ENCODE data around the gene NOP14. TPM values are rescaled to one million over a fixed set of nuclear protein-coding genes. Genes with fewer than 3 reads are reported as not detected.
"Not testable (repeated sequence)": the region's sequence is repeated elsewhere in the genome, so short reads cannot be mapped to it uniquely, and the experiment has no call there.

The NOP14 gene
- total RNA-seq, 4 donors from 2014 or later = 20.3 to 47.6 (median 24.8) TPM

DNA sequence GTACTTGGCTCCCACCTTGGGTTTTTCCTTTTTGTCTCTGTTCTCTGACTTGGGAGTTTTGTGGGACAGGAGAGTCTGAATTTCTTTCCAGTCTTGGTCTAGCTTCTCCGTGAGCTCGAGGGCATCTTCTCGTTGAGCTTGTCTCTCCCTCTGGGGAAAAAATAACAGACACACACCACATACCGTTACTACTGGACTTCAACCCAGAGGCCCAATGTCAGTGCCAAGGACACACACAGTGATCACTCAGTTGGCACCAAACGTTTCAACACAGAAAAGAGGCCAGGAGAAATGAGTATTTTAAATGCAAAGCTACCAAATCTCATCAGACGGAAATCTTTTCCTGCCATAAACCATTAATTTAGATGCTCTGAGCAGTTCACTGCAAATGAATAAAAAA lies 9.7 kb downstream of the NOP14 start:
- no peak for ATAC-seq (ENCODE audit: low FRiP score)
- DNase-seq (ENCODE audit: low spot score) = no peak
- TF ChIP-seq, protein P1, sequence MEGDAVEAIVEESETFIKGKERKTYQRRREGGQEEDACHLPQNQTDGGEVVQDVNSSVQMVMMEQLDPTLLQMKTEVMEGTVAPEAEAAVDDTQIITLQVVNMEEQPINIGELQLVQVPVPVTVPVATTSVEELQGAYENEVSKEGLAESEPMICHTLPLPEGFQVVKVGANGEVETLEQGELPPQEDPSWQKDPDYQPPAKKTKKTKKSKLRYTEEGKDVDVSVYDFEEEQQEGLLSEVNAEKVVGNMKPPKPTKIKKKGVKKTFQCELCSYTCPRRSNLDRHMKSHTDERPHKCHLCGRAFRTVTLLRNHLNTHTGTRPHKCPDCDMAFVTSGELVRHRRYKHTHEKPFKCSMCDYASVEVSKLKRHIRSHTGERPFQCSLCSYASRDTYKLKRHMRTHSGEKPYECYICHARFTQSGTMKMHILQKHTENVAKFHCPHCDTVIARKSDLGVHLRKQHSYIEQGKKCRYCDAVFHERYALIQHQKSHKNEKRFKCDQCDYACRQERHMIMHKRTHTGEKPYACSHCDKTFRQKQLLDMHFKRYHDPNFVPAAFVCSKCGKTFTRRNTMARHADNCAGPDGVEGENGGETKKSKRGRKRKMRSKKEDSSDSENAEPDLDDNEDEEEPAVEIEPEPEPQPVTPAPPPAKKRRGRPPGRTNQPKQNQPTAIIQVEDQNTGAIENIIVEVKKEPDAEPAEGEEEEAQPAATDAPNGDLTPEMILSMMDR (IDR thresholded peaks at IDR 0.05) = no peak

DNA sequence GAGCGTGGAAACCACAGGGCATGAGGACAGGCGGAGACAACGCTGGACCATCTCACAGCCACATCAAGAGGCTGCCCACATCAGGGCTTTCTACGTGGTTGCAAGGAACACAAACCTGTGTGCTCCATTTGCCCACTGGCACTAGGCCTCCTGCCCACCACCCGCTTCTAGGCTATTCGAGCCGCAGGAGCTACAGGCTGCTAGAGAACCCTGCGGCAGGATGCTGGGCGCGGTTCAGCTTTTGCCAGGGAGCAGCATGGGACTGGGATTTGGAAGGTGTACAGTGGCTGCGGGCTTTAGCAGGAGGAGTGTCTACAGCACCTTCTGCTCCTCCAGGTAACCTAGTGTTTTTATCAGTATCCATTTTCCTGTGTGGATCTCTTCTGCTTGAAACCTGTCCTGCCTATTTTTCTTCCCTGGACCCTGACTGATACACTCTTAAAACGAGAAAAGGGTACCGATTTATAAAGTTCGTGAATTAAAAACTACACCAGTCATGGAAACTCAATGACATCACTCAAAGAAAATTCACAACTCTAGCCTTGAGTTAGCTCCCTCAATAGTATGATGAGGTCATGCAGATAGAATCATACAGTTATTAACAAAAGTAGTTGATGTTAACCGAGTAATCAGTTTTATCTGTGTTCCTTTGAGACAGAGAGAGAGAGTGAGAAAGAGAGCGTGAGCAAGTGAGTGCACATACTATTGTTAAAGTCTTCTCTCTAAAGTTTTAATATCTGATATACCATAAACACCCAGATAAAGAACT lies 12.8 kb downstream of the NOP14 start:
- TF ChIP-seq, protein P1 (IDR thresholded peaks at IDR 0.05) = no peak
- DNase-seq (ENCODE audit: low spot score) = no peak
- no peak for ATAC-seq (ENCODE audit: low FRiP score)

DNA sequence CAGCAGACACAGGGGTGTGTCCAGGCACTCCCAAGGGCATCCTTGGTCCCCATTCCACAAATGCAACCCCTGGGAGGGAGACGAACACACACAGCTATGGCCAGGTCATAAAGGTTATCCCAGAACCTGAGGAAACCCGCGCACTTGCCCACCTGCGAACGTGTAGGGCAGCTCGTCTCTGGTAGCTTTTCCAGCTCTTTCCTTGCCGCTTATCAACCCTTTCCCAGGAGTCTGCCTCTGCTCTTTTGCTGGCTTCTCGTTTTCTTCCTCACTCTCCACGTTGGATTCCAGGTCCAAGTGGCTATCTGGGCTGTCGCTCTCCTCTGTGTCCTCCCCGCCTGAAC lies 13.5 kb downstream of the NOP14 start:
- DNase-seq (ENCODE audit: low spot score) (no peak), ATAC-seq (ENCODE audit: low FRiP score) (no peak)

DNA sequence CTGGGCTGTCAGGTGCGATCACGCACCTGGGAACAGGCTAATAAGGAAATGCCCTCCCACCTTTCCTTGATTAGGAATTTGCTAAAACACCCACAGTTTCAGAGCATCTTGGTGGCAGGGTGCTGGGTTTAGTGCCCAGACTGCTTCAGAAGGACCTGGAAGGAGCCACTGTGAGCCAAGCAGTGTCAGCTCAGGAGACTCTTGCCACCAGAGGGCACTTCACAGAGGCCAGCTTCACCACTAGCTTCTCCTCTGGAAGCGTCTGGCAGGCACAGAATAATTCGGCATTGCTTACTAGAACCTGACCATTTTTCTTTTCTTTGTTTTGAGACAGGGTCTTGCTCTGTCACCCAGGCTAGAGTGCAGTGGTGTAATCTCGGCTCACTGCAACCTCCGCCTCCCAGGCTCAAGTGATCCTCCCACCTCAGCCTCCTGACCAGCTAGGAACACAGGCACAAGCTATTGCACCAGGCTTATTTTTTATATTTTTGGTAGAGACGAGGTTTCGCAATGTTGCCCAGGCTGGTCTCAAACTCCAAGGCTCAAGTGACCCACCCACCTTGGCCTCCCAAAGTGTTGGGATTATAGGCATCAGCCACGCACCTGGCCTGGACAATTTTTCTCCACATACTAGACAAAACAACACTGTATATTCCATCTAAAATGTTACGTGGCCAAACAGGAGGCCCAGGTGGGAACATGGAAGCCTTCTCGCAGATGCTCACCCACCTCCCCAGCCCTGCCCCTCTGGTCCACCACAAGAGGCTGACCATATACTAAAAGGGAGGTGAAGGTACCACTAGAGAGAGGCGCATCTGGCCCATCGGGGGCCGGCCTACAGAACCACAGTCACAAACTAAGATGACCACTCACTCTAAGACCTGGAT lies 14.1 kb downstream of the NOP14 start:
- ATAC-seq (ENCODE audit: low FRiP score) (no peak), DNase-seq (ENCODE audit: low spot score) (no peak)
- TF ChIP-seq, protein P1 (IDR thresholded peaks at IDR 0.05) = no peak

More for the DNA sequence above, 13.5 kb downstream of the NOP14 start:
- TF ChIP-seq, protein P1 (IDR thresholded peaks at IDR 0.05) = no peak

DNA sequence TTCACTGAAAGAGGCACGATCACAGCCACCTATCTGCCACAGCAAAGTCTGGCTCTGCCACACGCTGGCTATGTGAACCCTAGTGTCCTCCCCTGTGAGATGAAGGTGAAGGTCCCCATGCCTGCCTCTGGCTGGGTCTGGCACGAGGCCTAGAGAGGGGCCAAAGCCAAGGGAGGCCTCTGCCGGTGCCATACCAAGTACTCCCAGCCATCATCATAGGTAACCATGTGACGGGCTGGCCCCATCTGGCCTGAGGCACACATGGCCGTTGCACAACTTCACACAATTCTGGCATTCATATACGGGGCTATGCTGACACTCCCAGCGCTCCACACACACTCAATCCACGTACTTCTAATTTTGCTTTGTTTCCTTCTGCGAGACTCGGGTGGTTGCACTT lies 15.3 kb downstream of the NOP14 start:
- TF ChIP-seq, protein P1 (IDR thresholded peaks at IDR 0.05) = no peak
- no peak for ATAC-seq (ENCODE audit: low FRiP score)
- DNase-seq (ENCODE audit: low spot score) = no peak

DNA sequence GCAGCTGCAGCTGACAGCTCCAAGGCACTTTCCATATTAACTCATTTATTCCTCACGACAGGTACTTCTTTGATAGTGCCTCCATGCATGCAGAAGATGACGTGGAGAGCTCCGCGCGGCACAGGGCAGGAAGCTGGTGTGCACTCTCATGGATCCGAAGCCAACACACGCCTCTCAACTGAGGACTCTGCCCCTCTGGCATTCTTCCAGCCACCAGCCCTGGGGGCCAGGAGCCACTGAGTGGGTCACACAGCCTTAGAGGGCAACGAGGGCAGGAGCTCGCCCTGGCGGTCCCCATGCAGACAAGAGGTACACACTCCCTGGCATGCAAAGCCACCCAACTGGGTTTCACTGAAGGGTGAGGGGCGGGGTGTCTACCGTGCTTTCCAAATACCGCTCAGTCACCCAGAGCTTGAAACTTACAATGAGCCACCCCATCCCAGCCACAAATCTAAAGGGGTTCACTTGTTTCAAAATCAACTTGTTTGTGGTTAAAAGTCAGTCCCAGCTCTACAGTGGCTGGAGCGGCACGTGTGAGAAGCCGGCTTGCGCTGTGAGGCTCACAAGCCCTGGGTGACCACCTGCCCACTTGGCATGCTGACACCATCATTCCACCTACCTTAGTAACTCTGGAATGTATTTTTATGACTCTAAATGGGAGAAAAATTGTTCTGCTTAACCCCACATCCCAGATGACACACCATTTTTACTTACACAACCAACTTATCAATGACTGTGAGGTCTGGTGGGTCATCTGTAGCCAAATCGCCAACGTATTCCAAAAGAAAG lies 16.2 kb downstream of the NOP14 start:
- no peak for ATAC-seq (ENCODE audit: low FRiP score)
- TF ChIP-seq, protein P1 (IDR thresholded peaks at IDR 0.05) = no peak
- DNase-seq (ENCODE audit: low spot score) = no peak

DNA sequence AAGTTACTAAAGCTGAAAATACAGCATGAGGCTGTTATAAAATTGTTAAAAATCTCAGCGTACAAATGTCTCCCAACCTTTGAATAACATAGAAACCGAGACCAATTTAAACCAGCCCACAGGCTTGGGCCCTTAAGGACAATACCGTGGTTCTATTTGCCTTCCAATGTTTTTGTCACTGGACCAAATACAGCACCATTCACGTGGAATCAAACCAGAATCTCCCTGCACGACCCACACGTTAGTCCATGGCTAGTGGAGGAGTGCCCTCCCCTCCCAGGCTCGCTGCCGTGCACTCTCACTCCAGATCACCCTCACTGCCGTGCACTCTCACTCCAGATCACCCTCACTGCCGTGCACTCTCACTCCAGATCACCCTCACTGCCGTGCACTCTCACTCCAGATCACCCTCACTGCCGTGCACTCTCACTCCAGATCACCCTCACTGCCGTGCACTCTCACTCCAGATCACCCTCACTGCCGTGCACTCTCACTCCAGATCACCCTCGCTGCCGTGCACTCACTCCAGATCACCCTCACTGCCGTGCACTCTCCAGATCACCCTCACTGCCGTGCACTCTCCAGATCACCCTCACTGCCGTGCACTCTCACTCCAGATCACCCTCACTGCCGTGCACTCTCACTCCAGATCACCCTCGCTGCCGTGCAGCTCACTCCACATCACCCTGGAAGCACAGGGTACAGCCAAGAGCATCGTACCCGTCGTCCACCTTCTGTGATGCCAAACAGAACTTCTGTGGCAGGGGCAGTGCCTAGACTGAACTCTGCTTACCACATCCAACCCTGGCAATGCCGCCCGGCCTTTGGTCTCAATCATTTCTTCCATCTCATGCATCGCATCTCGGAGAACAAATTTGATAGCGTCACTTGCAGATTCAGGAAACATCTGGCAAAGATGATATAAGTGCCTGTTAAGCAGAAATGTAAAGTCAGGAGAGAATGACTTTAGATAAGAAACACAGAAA lies 17.3 kb downstream of the NOP14 start:
- DNase-seq (ENCODE audit: low spot score) = not testable (repeated sequence)

More for the DNA sequence above, 17.3 kb downstream of the NOP14 start:
- ATAC-seq (ENCODE audit: low FRiP score) = not testable (repeated sequence)
